CD4-positive, alpha-beta T cell treated with Interleukin-17A for 1 hour (primary cell): ENCODE data around the gene CPVL.

Source experiments
- DNase-seq: peaks from one replicate; pipeline ENCODE4 v3.0.0-alpha.2; 2020

The CPVL gene

GRCh38 chr7:29154076-29154475 lies 7.7 kb upstream of the CPVL start:
- DNase-seq = no peak

- no peak for DNase-seq
Measured at GRCh38 chr7:29150856-29151255, 4.5 kb upstream of the CPVL start.

- DNase-seq = no peak
Measured at GRCh38 chr7:29149036-29149435, 2.7 kb upstream of the CPVL start.

- no peak for DNase-seq
Measured at GRCh38 chr7:29147821-29148220, 1.5 kb upstream of the CPVL start.

- DNase-seq = no peak
Measured at GRCh38 chr7:29146888-29147609, 712 bp upstream of the CPVL start.

GRCh38 chr7:29145553-29146056 lies 732 bp downstream of the CPVL start:
- DNase-seq = no peak

GRCh38 chr7:29143751-29144150 lies 2.6 kb downstream of the CPVL start:
- DNase-seq = no peak

DNA sequence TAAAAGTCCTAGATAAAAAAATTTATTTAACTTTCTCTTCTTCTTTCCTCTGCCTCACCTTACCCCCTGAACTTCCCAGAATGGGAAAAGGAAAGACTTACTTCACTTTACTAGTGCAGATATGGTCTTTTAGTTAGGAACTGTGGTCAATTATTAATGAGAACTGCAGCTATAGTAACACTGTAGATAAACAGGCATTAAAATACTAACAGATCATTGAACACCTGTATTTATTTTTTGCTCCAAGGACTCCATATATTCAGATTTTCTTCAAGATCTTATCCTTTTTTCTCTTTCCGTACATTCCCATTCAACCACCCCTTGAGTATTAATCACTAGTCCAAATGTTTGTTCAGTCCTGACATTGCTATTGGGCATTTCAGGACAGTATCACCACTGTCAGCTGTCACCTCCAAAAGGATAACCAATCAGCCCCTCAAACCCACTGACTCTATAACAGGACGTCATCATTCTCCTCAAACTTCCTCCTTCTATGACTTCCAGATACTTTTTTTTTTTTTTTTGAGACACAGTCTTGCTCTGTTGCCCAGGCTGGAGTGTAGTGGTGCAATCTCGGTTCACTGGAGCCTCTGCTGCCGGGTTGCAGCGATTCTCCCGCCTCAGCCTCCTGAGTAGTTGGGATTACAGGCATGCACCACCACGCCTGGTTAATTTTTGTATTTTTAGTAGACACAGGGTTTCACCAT lies 4.2 kb downstream of the CPVL start:
- DNase-seq = no peak

DNA sequence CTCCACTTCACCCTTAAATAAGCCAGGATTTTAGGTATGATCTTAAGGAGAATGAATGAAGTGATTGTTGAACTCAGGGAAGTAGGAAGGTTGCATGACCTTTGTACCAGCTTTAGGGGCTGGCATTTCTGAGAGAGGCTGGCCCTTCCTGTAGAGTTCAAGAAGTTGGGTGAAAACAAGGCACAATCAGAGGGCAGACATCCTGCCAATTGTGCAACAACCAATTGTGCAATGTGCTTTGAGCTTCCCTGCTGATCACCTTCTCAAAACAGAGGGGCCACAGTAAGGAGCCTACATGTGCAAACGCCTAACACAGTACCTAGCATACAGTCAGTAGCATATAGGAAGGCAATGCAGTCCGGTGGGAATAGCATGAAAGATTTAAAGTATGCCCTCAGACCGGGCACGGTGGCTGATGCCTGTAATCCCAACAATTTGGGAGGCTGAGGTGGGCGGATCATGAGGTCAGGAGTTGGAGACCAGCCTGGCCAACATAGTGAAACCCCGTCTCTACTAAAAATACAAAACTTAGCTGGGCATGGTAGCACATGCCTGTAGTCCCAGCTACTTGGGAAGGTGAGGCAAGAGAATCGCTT lies 5.4 kb downstream of the CPVL start:
- DNase-seq = no peak

- no peak for DNase-seq
Measured at GRCh38 chr7:29139796-29140195, 6.5 kb downstream of the CPVL start.

DNA sequence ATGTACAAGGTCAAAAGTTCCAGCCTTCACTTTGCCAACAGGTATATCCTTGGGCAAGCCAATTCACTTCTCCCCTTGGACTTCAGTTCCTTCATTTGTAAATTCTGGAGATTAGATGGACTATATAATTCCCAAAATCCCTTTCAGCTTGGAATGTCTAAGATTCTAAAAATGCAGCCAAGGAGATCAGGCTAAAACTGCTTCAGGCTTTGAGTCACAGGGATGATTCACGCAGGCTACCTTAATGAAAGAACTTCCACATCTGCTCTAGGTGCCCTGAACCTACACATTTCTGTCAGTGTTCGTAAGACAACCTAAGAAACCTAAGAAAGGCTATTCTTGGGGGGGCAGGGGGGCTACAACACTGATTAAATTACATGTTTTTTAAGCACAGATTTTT lies 7.1 kb downstream of the CPVL start:
- no peak for DNase-seq

DNA sequence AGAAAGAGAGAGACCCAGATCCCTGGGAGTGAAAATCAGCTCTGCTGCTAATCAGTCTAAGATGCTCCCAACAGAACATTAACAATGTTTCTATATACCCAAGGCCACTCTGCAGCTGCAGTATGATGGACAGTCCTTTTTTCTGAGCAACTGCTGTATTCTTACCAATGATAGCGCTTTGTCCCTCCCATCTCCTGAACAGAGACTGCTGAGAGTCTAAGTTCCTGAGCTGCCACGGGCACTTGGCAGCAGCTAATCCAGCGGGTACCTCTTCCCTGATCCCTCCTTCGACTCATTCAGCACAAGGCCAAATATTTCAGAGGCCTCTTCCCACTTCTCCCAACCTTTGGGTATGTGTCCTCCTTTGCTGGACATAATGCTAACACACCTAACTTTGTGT lies 7.7 kb downstream of the CPVL start:
- DNase-seq = no peak

DNA sequence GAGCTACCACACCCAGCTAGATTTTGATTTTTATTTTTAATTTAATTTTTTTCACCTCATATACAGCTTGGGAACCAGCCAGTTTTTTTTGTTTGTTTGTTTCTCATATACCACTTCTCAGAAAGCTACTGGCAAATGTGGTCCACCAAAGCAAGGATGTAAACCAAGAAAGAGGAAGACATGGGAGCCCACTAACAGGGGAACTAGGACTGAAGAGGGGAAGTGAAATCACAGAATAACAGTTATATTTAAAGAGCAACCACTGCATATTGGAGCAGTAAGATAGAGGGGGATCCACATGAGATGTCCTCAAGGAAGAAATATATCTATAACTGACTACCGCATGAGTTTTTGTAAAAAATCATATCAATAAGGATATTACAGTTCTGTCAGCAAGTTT lies 10.5 kb downstream of the CPVL start:
- no peak for DNase-seq

DNA sequence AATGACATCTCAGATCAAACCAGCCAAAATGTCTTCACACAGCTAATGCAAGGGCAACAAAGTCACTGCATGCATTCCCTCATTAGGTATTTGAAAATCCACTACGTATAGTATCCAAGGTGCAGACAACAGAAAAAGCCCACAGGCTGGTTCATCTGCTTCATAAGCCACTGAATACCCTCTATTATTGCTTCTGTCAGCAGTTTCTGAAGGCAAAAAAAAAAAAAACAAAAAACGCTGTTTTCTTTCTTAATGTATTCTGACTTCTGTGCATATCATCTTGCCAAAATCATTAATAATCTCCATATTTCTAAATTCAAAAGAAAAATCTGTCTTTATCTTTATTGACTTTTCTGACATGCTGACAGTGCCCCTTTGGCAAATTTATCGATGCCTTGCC lies 13.4 kb downstream of the CPVL start:
- no peak for DNase-seq

GRCh38 chr7:29131678-29132077 lies 14.7 kb downstream of the CPVL start:
- DNase-seq = no peak

- no peak for DNase-seq
Measured at GRCh38 chr7:29130096-29130495, 16.2 kb downstream of the CPVL start.

DNA sequence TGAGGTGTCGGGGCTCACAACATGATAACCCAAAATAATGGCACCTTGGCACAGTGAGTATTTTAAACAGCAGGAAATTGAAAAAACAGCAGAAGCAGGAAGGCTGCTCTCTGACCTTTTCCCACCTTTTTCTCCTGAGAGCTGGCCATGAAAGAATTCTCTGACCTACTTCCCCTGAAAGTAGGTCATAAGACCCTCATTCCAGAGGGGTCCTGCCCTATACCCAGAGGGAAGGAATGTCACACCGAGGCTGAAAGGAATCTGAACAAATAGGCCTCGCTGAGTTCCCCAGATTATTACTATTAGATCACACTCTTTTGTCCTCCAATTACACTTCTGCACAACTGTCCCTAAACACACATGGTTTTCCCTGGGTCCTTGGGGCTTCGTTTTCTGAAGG lies 18.8 kb downstream of the CPVL start:
- DNase-seq = no peak

DNA sequence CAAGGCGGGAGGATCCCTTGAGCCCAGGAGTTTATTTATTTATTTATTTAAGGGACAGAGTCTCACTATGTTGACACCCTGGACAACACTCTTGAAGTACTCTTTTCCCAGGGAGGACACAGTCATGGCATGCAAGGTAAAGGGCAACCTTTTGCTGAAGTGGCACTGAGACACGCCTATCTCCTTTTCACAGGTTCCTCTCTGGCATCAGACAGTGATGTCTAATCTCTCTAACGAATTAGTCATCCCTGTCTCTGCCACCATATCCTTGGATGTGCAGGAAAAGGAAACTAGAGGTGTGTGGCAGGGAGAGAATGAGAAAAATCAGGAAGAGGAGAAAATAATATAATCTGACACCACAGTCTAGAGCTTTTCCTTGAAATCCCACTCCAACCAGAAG lies 19.5 kb downstream of the CPVL start:
- no peak for DNase-seq

GRCh38 chr7:29123626-29124190 lies 22.6 kb downstream of the CPVL start:
- no peak for DNase-seq

DNA sequence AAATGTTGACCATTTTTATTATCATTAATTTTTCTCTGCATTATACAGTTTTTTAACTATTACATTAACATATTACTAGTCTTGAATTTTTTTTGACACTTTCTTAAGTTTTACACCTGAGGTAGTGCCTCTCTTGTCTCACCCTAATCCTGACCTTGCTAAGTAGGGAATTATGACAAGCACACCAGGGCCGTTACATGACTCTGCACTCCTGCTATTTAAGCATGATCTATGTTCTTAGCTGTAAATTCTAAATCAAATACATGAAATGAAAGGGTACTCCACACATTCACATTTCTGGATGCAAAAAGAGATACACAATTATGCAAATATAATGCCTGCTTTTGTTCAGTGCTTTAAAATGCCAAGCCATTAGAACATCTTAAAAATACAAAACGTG lies 23.6 kb downstream of the CPVL start:
- DNase-seq = no peak

DNA sequence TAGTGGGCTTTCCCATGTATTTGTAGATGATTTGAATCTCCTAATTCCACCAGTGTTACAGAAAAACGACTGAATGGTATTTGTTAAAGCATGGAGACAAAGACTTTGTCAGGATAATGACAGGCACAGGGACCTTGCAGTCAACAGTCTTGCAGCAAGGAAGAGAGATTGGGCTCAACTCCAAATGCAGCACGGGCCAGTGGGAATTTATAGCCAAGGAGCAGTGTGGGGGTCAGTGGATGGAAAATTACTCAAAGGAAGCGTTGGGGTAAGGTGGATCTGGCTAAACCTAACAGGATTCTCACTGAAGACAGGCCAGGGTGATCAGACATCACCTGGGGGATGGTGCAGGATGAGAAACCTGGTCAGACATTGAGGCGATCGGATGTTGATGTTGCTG lies 24.3 kb downstream of the CPVL start:
- no peak for DNase-seq

DNA sequence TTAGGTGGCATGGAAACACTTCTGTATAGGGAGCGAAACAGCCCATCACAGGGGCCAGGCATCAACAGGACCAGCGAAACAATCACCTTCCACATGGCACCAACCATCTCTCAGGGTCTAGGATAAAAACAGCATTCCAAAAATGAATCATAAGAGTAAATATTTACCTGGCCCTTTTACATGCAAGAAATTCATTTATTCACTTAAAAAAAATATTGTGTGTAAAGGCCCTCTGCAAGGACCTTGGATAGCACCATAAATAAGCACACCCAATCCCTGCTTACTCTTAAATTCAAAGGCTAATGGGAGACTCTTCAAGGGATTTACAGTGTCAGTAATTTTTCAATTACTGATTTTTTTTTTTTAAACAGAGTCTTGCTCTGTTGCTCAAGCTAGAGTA lies 25.4 kb downstream of the CPVL start:
- no peak for DNase-seq

DNA sequence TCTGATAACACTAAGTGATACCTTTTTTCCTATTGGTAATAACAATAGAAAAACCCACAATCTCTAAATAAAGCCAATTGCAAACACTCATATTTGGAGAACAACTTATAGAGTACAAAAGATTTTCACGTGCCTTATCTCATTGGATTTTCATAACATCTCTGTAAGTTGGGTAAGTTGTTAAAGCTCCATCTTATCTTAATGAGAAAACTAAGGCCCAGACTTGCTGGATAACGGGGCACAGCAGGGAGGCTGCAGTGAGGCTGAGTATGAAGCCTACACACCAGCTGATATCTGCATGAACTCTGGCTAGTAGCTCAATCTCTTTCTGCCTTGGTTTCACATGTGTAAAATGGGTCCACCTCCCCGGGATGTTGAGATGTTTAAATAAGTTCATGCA lies 26.8 kb downstream of the CPVL start:
- DNase-seq = no peak
